CD14-positive monocyte (primary cell): ENCODE measurements around the gene CSNK1D. TPM values are rescaled to one million over a fixed set of nuclear protein-coding genes. Genes with fewer than 3 reads are reported as not detected.

ENCODE experiments used
- DNase-seq, 3 donors: peaks; one replicate each; pipeline ENCODE4 v3.0.0-alpha.2; 2011 to 2022
- H2AFZ ChIP-seq: 2 replicates; pipeline ENCODE4 v1.6.0; 2012; ENCODE audit warnings: mild to moderate bottlenecking, low read depth, low read length, inconsistent platforms; ENCODE audit not compliant: insufficient read depth, poor library complexity, severe bottlenecking
- H3K27ac ChIP-seq, 2 donors: 1 replicate in 1 of 2; 2 replicates in 1 of 2; pipeline ENCODE4 v1.5.1; 2012 to 2013; ENCODE audit warnings: low read length in 2 of 2, control low read depth in 1 of 2, inconsistent platforms in 1 of 2, low read depth in 1 of 2, mild to moderate bottlenecking in 1 of 2
- H3K27me3 ChIP-seq, 2 donors: one replicate each; pipeline versions ENCODE4 v1.6.0 to v1.6.1; 2011 to 2013; ENCODE audit warnings: low read length in 2 of 2; ENCODE audit not compliant: control insufficient read depth in 2 of 2, insufficient read depth in 2 of 2
- H3K36me3 ChIP-seq, 2 donors: replicated peaks in 1 of 2; 1 replicate in 1 of 2; 2 replicates in 1 of 2; pipeline versions ENCODE4 v1.5.1 to v1.6.1; 2012 to 2013; ENCODE audit warnings: low read length in 2 of 2, control low read depth in 1 of 2, inconsistent platforms in 1 of 2, mild to moderate bottlenecking in 1 of 2; ENCODE audit not compliant: insufficient read depth in 2 of 2, control insufficient read depth in 1 of 2
- H3K4me1 ChIP-seq, 2 donors: 1 replicate in 1 of 2; 2 replicates in 1 of 2; pipeline versions ENCODE4 v1.5.1 to v1.6.1; 2012 to 2013; ENCODE audit warnings: low read length in 2 of 2, control low read depth in 1 of 2, inconsistent platforms in 1 of 2, mild to moderate bottlenecking in 1 of 2, moderate library complexity in 1 of 2; ENCODE audit not compliant: insufficient read depth in 2 of 2, control insufficient read depth in 1 of 2
- H3K4me2 ChIP-seq: replicated peaks from 2 replicates; pipeline ENCODE3; 2012; ENCODE audit warnings: low read length, moderate library complexity, mild to moderate bottlenecking; ENCODE audit not compliant: poor library complexity, severe bottlenecking; ENCODE audit errors: extremely low read depth
- H3K4me3 ChIP-seq, 3 experiments: fragments of 200-600 bp in 1 of 3; sonication (generic) in 1 of 3; replicated peaks in 1 of 3; 1 replicate in 2 of 3; 2 replicates in 1 of 3; pipeline ENCODE4 v1.5.1; 2011 to 2013; ENCODE audit warnings: low read length in 3 of 3, mild to moderate bottlenecking in 3 of 3, control low read depth in 2 of 3, low read depth in 2 of 3, inconsistent platforms in 1 of 3, moderate library complexity in 1 of 3
- H3K79me2 ChIP-seq: 2 replicates; pipeline ENCODE4 v1.6.0; 2012; ENCODE audit warnings: mild to moderate bottlenecking, control low read depth, inconsistent platforms, low read length, moderate library complexity; ENCODE audit not compliant: insufficient read depth
- H3K9ac ChIP-seq: 2 replicates; pipeline ENCODE4 v1.6.0; 2017; ENCODE audit warnings: low read length, mild to moderate bottlenecking; ENCODE audit not compliant: insufficient read depth, poor library complexity, severe bottlenecking
- H3K9me3 ChIP-seq, 2 donors: replicated peaks in 1 of 2; 1 replicate in 1 of 2; 2 replicates in 1 of 2; pipeline versions ENCODE4 v1.5.1 to v1.6.1; 2012 to 2013; ENCODE audit warnings: low read length in 2 of 2, control low read depth in 1 of 2; ENCODE audit not compliant: control insufficient read depth in 1 of 2, insufficient read depth in 1 of 2
- H4K20me1 ChIP-seq: 2 replicates; pipeline ENCODE4 v1.6.0; 2012; ENCODE audit warnings: mild to moderate bottlenecking, low read length, control low read depth, moderate library complexity; ENCODE audit not compliant: insufficient read depth
- H3K27ac Mint-ChIP-seq, 7 donors: one replicate each; pipeline ENCODE4 v1.8.0; 2020; ENCODE audit warnings: mild to moderate bottlenecking in 7 of 7, mixed read lengths in 7 of 7, moderate library complexity in 6 of 7, inconsistent platforms in 2 of 7
- H3K27me3 Mint-ChIP-seq, 3 donors: one replicate each; pipeline ENCODE4 v1.8.0; 2021 to 2022; ENCODE audit warnings: low read depth in 3 of 3, mild to moderate bottlenecking in 3 of 3, mixed read lengths in 3 of 3, moderate library complexity in 3 of 3, inconsistent platforms in 1 of 3
- H3K36me3 Mint-ChIP-seq, 2 donors: one replicate each; pipeline ENCODE4 v1.8.0; 2020; ENCODE audit warnings: mixed read lengths in 2 of 2, inconsistent platforms in 1 of 2, mild to moderate bottlenecking in 1 of 2
- H3K4me1 Mint-ChIP-seq: one replicate; pipeline ENCODE4 v1.8.0; 2020; ENCODE audit warnings: mild to moderate bottlenecking, mixed read lengths
- H3K4me3 Mint-ChIP-seq, 2 donors: one replicate each; pipeline ENCODE4 v1.8.0; 2020; ENCODE audit warnings: mild to moderate bottlenecking in 2 of 2, mixed read lengths in 2 of 2, moderate library complexity in 1 of 2
- H3K9me3 Mint-ChIP-seq, 7 donors: one replicate each; pipeline ENCODE4 v1.8.0; 2020 to 2022; ENCODE audit warnings: mixed read lengths in 7 of 7, mild to moderate bottlenecking in 6 of 7, moderate library complexity in 6 of 7, inconsistent platforms in 2 of 7
- WGBS: methylation state at CpG from one replicate; pipeline ENCODE4 v1.1.5; 2013; ENCODE audit warnings: missing lambda C conversion rate; ENCODE audit not compliant: insufficient coverage; 5-methylcytosine and 5-hydroxymethylcytosine counted together
- intact Hi-C, 2 donors: fragments of 100-400 bp; cut with micrococcal nuclease; formaldehyde crosslinking; loops; one replicate each; pipeline versions ENCODE4 v1.15.0 to v1.15.1; 2023
- polyA plus RNA-seq, 3 donors: library from polyadenylated mRNA; depleted of rRNA in 1 of 3; unstranded in 2 of 3; stranded (reverse) in 1 of 3; fragments of 300-500 nt in 2 of 3; fragments of >200 nt in 1 of 3; fragmentation: Illumina TruSeq in 2 of 3; gene quantifications; 1 replicate in 2 of 3; 2 replicates in 1 of 3; pipeline ENCODE4 v1.2.3, GENCODE V29; 2012 to 2021
- TF ChIP-seq, protein P1 (sequence below): fragments of 200-600 bp; IDR thresholded peaks from one replicate; pipeline ENCODE4 v1.8.0; 2022; ENCODE audit warnings: antibody characterized with exemption, mild to moderate bottlenecking

CSNK1D gene
- polyA plus RNA-seq, 3 donors = 47.0 to 299 (median 60.9) TPM

DNA sequence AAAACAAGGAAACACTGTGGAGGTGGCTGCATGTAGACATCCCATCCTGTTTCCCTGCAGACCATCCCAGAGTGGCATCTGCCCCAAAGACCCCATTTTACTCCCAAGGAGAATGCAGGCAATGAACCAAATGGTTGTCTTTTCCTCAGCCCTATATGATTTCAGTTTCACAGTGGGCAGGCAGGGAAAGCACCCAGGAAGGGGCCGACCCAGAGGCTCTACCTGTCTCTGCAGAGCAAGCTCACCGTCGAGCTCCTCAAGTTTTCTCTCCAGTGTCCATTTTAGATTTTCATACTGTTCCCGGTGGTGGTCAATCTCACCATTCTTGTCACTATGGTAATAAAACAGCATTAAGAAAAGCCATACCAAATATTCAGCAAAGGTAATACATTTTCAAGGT is 75.4 kb downstream of the CSNK1D start:
- H3K4me1 ChIP-seq = peaks cover 15 to 18% of the 10 kb centered on the region in 2 donors
- no peak overlapping the region for H3K27ac Mint-ChIP-seq
- 98% methylated on average over 4 of the region's 4 CpGs for WGBS
- H3K9me3 Mint-ChIP-seq = peaks cover 0 to 2% (median 0%) of the 10 kb centered on the region in 7 donors
- H3K4me3 Mint-ChIP-seq = no peak overlapping the region
- peaks cover 15% of the 10 kb centered on the region for H3K4me1 Mint-ChIP-seq
- no peaks in the 10 kb centered on the region for H3K79me2 ChIP-seq
- peaks cover 3 to 13% of the 10 kb centered on the region in 2 donors for H3K36me3 ChIP-seq
- no peaks in the 10 kb centered on the region for H4K20me1 ChIP-seq
- H3K36me3 Mint-ChIP-seq = peaks cover 35 to 56% of the 10 kb centered on the region in 2 donors
- H3K27me3 ChIP-seq = no peaks in the 10 kb centered on the region
- no peaks in the 10 kb centered on the region for H3K27me3 Mint-ChIP-seq
- no peak overlapping the region for H3K27ac ChIP-seq
- H3K9me3 ChIP-seq = no peaks in the 10 kb centered on the region
- H3K4me3 ChIP-seq = no peak overlapping the region
- intact Hi-C loops = no loop called here
- H3K4me2 ChIP-seq = no peak overlapping the region
- DNase-seq = no peak
- H2AFZ ChIP-seq = no peak overlapping the region
- no peak overlapping the region for H3K9ac ChIP-seq
- TF ChIP-seq, protein P1, sequence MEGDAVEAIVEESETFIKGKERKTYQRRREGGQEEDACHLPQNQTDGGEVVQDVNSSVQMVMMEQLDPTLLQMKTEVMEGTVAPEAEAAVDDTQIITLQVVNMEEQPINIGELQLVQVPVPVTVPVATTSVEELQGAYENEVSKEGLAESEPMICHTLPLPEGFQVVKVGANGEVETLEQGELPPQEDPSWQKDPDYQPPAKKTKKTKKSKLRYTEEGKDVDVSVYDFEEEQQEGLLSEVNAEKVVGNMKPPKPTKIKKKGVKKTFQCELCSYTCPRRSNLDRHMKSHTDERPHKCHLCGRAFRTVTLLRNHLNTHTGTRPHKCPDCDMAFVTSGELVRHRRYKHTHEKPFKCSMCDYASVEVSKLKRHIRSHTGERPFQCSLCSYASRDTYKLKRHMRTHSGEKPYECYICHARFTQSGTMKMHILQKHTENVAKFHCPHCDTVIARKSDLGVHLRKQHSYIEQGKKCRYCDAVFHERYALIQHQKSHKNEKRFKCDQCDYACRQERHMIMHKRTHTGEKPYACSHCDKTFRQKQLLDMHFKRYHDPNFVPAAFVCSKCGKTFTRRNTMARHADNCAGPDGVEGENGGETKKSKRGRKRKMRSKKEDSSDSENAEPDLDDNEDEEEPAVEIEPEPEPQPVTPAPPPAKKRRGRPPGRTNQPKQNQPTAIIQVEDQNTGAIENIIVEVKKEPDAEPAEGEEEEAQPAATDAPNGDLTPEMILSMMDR = no peak

DNA sequence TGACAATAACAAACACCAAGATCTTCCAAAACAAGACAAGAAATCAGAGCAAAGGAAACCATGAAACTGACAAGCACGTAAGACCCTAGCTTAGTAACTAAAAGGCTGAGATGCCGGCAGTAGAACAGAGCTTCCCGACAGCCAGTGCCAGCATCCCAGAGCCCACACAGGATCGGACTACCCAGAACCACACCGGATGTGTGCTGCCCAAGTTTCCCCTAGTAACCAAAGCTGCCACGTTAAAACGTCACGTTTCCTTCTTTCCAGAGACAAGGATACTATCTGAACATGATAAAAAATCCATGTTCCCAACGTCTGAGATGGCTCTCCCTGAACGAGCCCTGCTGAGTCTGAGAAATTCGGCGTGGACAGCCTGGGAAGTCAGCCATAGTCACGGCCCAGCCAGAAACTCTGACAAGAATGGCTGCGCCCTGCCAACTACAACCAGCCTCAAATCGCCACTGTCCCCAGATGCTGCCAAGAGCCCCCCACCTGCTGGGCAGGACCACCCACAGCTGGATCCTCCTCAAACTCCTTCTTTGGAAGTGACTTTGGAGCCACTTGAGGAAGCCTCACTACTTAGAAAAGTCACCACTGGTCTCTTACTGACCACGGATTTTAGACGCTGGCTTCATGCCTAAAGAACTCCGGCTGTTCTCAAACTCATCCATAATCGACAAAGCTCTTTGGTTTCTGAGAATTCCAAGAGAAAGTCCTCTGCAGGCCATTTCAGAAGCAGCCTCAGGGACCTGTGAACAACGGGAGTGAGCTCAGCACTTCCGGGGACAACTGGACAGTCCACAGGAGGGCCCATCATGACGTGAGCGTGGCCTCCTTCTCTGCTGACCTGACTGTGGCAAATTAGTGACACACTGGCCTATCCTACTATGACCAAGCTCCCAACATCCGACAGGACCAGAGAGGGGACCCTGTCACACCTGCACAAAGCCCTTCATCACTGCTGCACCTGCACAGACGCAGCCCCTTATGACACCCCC is 77.5 kb downstream of the CSNK1D start:
- peaks cover 17 to 20% of the 10 kb centered on the region in 2 donors for H3K4me1 ChIP-seq
- DNase-seq = no peak
- no peak overlapping the region for H3K27ac ChIP-seq
- intact Hi-C loops = no loop called here
- no peak overlapping the region for H2AFZ ChIP-seq
- Mint-ChIP-seq H3K36me3 (peaks cover 40 to 59% of the 10 kb centered on the region in 2 donors), H3K4me1 (peaks cover 17% of the 10 kb centered on the region), H3K27ac (peak overlapping the region in 1 of 7 donors; percentile 20), H3K27me3 (no peaks in the 10 kb centered on the region), H3K9me3 (peaks cover 0 to 2% (median 0%) of the 10 kb centered on the region in 7 donors), H3K4me3 (no peak overlapping the region)
- no peaks in the 10 kb centered on the region for H3K27me3 ChIP-seq
- WGBS = 97% methylated on average over 23 of the region's 25 CpGs
- H3K9me3 ChIP-seq = no peaks in the 10 kb centered on the region
- no peaks in the 10 kb centered on the region for H3K79me2 ChIP-seq
- H3K36me3 ChIP-seq = peaks cover 3 to 13% of the 10 kb centered on the region in 2 donors
- no peak overlapping the region for H3K4me2 ChIP-seq
- no peaks in the 10 kb centered on the region for H4K20me1 ChIP-seq
- TF ChIP-seq, protein P1 = no peak
- no peak overlapping the region for H3K4me3 ChIP-seq
- no peak overlapping the region for H3K9ac ChIP-seq
